K562 (cell line): ENCODE measurements around the gene CLIP2. TPM values are rescaled to one million over a fixed set of nuclear protein-coding genes. Genes with fewer than 3 reads are reported as not detected.
A peak's percentile ranks its signal among the peaks of the same experiment; 100 is the strongest.

Experiments
- ATAC-seq: fragments of 200-7000 bp; cut with Tn5 transposase; 3 replicates; pipeline ENCODE4 v1.9.1; 2020; ENCODE audit warnings: moderate library complexity
- BruUV-seq: library from RNA; stranded (reverse); fragments of 400-500 nt; replicated peaks from 2 replicates; lab custom pipeline; 2021; lab: Mats Ljungman, UMichigan
- CTCF ChIA-PET: fragments of 300-600 bp; formaldehyde crosslinking; extraction: SDS; loops from one replicate; lab custom pipeline; 2021; ENCODE audit warnings: low intra/inter-chr PET ratio; lab: Yijun Ruan, JAX
- POLR2A ChIA-PET: fragments of 300-600, 350-650 bp; sonication (Branson Sonifier 250); formaldehyde crosslinking; extraction: SDS; loops from one replicate; lab custom pipeline; 2021; ENCODE audit warnings: antibody characterized with exemption, inconsistent platforms; lab: Yijun Ruan, JAX
- DNase-seq, 4 experiments: peaks; one replicate each; pipeline versions ENCODE4 v3.0.0 to v3.0.0-alpha.2; 2011 to 2018; ENCODE audit warnings: low spot score in 3 of 4, mixed read lengths in 3 of 4; ENCODE audit errors: extremely low read depth in 1 of 4
- FAIRE-seq: peaks from 2 replicates; lab custom pipeline; 2011; peaks lifted over from hg19 to GRCh38; lab: Jason Lieb, UNC
- H2AFZ ChIP-seq: 2 replicates; pipeline ENCODE4 v1.6.0; 2011; ENCODE audit warnings: low read depth, low read length, control low read depth, inconsistent platforms
- H3K27ac ChIP-seq: fragments of 200-600 bp; 3 replicates; pipeline ENCODE4 v1.8.0; 2011; ENCODE audit warnings: low read depth, mild to moderate bottlenecking, control low read depth, inconsistent platforms, low read length, moderate library complexity, mixed read lengths; ENCODE audit errors: extremely low read depth
- H3K27me3 ChIP-seq, 2 experiments: fragments of 300-600 bp in 1 of 2; 2 replicates in 1 of 2; 3 replicates in 1 of 2; pipeline versions ENCODE4 v1.6.0 to v1.8.0; 2011; ENCODE audit warnings: inconsistent platforms in 2 of 2, low read length in 2 of 2, mild to moderate bottlenecking in 1 of 2, mixed read lengths in 1 of 2, moderate library complexity in 1 of 2; ENCODE audit not compliant: control insufficient read depth in 2 of 2, insufficient read depth in 2 of 2
- H3K36me3 ChIP-seq: fragments of 300-600 bp; 3 replicates; pipeline ENCODE4 v1.8.0; 2011; ENCODE audit warnings: mild to moderate bottlenecking, low read length, inconsistent platforms; ENCODE audit not compliant: control insufficient read depth, insufficient read depth
- H3K4me1 ChIP-seq, 2 experiments: fragments of 200-600 bp in 1 of 2; replicated peaks in 1 of 2; 2 replicates in 1 of 2; 3 replicates in 1 of 2; pipeline versions ENCODE4 v1.5.1 to v1.8.0; 2011; ENCODE audit warnings: inconsistent platforms in 2 of 2, low read length in 2 of 2, mild to moderate bottlenecking in 1 of 2, mixed read lengths in 1 of 2, moderate library complexity in 1 of 2; ENCODE audit not compliant: control insufficient read depth in 2 of 2, insufficient read depth in 2 of 2
- H3K4me2 ChIP-seq: 2 replicates; pipeline ENCODE4 v1.6.1; 2011; ENCODE audit warnings: low read length, control low read depth, inconsistent platforms, mixed read lengths; ENCODE audit not compliant: insufficient read depth
- H3K4me3 ChIP-seq: fragments of 200-600 bp; sonication (generic), shearing (Covaris generic); 2 replicates; pipeline ENCODE4 v1.5.1; 2016; ENCODE audit warnings: control low read depth, inconsistent platforms
- H3K79me2 ChIP-seq: fragments of 200-600 bp; 3 replicates; pipeline ENCODE4 v1.8.0; 2011; ENCODE audit warnings: low read length, inconsistent platforms; ENCODE audit not compliant: control insufficient read depth, insufficient read depth
- H3K9ac ChIP-seq, 2 experiments: 2 replicates each; pipeline versions ENCODE4 v1.6.0 to v1.6.1; 2011; ENCODE audit warnings: low read depth in 2 of 2, low read length in 2 of 2, control low read depth in 1 of 2, inconsistent platforms in 1 of 2, mild to moderate bottlenecking in 1 of 2, mixed read lengths in 1 of 2; ENCODE audit not compliant: insufficient read depth in 1 of 2
- H3K9me1 ChIP-seq: one replicate; pipeline ENCODE4 v1.6.0; 2011; ENCODE audit warnings: inconsistent platforms, mild to moderate bottlenecking, low read length, moderate library complexity; ENCODE audit not compliant: control insufficient read depth, insufficient read depth
- H3K9me3 ChIP-seq: replicated peaks from 2 replicates; pipeline ENCODE4 v1.5.1; 2011; ENCODE audit warnings: low read depth, low read length, inconsistent platforms; ENCODE audit not compliant: control insufficient read depth, insufficient read depth
- H4K20me1 ChIP-seq: replicated peaks from 2 replicates; pipeline ENCODE4 v1.6.1; 2011; ENCODE audit warnings: low read length, inconsistent platforms, mixed read lengths; ENCODE audit not compliant: control insufficient read depth, insufficient read depth
- ARID1B ChIP-seq: fragments of 450-650 bp; IDR thresholded peaks from 2 replicates; pipeline ENCODE4 v1.6.1; 2016; ENCODE audit warnings: antibody characterized with exemption, mild to moderate bottlenecking, inconsistent platforms
- ATF3 ChIP-seq, 2 experiments: fragments of 450-650 bp in 1 of 2; sonication (generic) in 1 of 2; formaldehyde crosslinking in 1 of 2; IDR thresholded peaks in 1 of 2; conservative IDR thresholded peaks in 1 of 2; 2 replicates each; pipeline versions ENCODE4 v1.6.1 to v1.8.1; 2016 to 2023; ENCODE audit warnings: mild to moderate bottlenecking in 2 of 2, moderate library complexity in 2 of 2, inconsistent platforms in 1 of 2, missing genetic modification reagents in 1 of 2
- C11orf30 ChIP-seq: fragments of 450-650 bp; IDR thresholded peaks from 2 replicates; pipeline ENCODE4 v1.6.1; 2016; ENCODE audit warnings: low read depth, mild to moderate bottlenecking
- ETS2 ChIP-seq: IDR thresholded peaks from 2 replicates; pipeline ENCODE4 v1.6.1; 2016; ENCODE audit warnings: borderline replicate concordance, missing genetic modification characterization, mild to moderate bottlenecking, moderate library complexity, missing compliant biosample characterization; ENCODE audit not compliant: poor library complexity, severe bottlenecking
- HCFC1 ChIP-seq: IDR thresholded peaks from 2 replicates; pipeline ENCODE4 v1.6.1; 2012; ENCODE audit warnings: low read depth, low read length, improper control_type of control experiment
- NELFE ChIP-seq: IDR thresholded peaks from 2 replicates; pipeline ENCODE4 v1.6.1; 2011; ENCODE audit warnings: mild to moderate bottlenecking; ENCODE audit not compliant: insufficient read depth, insufficient read length
- NFYB ChIP-seq: IDR thresholded peaks from 2 replicates; pipeline ENCODE4 v1.6.1; 2011; ENCODE audit warnings: mild to moderate bottlenecking, moderate library complexity; ENCODE audit not compliant: insufficient read length; ENCODE audit errors: extremely low read depth
- NR2C2 ChIP-seq, 2 experiments: fragments of 200-800 bp in 1 of 2; sonication (Bioruptor generic) in 1 of 2; sonication (generic) in 1 of 2; formaldehyde crosslinking in 1 of 2; IDR thresholded peaks; 2 replicates each; pipeline versions ENCODE4 v1.6.1 to v1.8.0; 2016 to 2022; ENCODE audit warnings: mild to moderate bottlenecking in 1 of 2, missing compliant biosample characterization in 1 of 2, missing genetic modification characterization in 1 of 2, missing genetic modification reagents in 1 of 2
- PHF20 ChIP-seq: fragments of 450-650 bp; IDR thresholded peaks from 2 replicates; pipeline ENCODE4 v1.6.1; 2018; ENCODE audit not compliant: partially characterized antibody
- PPARD ChIP-seq: fragments of 250-450 bp; sonication (Bioruptor Pico); IDR thresholded peaks from 2 replicates; pipeline ENCODE4 v1.8.0; 2022; ENCODE audit warnings: inconsistent platforms, mild to moderate bottlenecking, moderate library complexity
- TGIF2 ChIP-seq: sonication (generic); formaldehyde crosslinking; IDR thresholded peaks from 2 replicates; pipeline ENCODE4 v1.8.1; 2022; ENCODE audit warnings: mild to moderate bottlenecking, missing genetic modification reagents, moderate library complexity
- ZNF121 ChIP-seq: sonication (generic); formaldehyde crosslinking; conservative IDR thresholded peaks from 2 replicates; pipeline ENCODE4 v1.8.0; 2022; ENCODE audit warnings: missing genetic modification reagents
- ZNF639 ChIP-seq, 2 experiments: fragments of 200-800 bp in 1 of 2; sonication (Bioruptor generic) in 1 of 2; sonication (generic) in 1 of 2; formaldehyde crosslinking in 1 of 2; IDR thresholded peaks in 1 of 2; conservative IDR thresholded peaks in 1 of 2; 2 replicates each; pipeline versions ENCODE4 v1.5.0 to v1.6.1; 2016 to 2020; ENCODE audit warnings: missing compliant biosample characterization in 1 of 2, missing genetic modification characterization in 1 of 2, missing genetic modification reagents in 1 of 2
- ZNF764 ChIP-seq: fragments of 250-450 bp; sonication (Bioruptor Pico); IDR thresholded peaks from 2 replicates; pipeline ENCODE4 v1.4.0; 2020; ENCODE audit warnings: low read depth, mild to moderate bottlenecking, moderate library complexity
- WGBS: fragments of 100-300 bp; shearing (Covaris generic); methylation state at CpG from one replicate; pipeline ENCODE4 v1.1.6; 2016; ENCODE audit warnings: low coverage, mixed read lengths; ENCODE audit not compliant: insufficient coverage; ENCODE audit errors: missing lambda C conversion rate; 5-methylcytosine and 5-hydroxymethylcytosine counted together
- in situ Hi-C: fragments of 300-500 bp; cut with MboI; formaldehyde crosslinking; loops from 4 replicates; pipeline ENCODE4 v1.15.0; 2018; ENCODE audit warnings: inconsistent platforms, mixed read lengths
- intact Hi-C: fragments of 100-400 bp; cut with micrococcal nuclease; formaldehyde crosslinking; loops from 2 replicates; pipeline ENCODE4 v1.14.2; 2022
- polyA plus RNA-seq, 8 experiments: library from polyadenylated mRNA; depleted of rRNA in 4 of 8; stranded (reverse) in 5 of 8; unstranded in 3 of 8; fragments of >200 nt; fragmentation: Nextera tagmentation in 2 of 8; fragmentation: Illumina TruSeq in 1 of 8; extraction: Ambion mirVana in 2 of 8; extraction: Trizol in 1 of 8; gene quantifications; 2 replicates each; pipeline versions ENCODE4 v1.2.1 to v1.2.3, GENCODE V29; 2011 to 2014; ENCODE audit warnings: inconsistent platforms in 1 of 8, missing spikeins in 1 of 8
- total RNA-seq, 7 experiments: library from RNA; depleted of rRNA in 6 of 7; stranded (reverse); fragments of >200 nt in 6 of 7; fragmentation: Illumina TruSeq in 2 of 7; extraction: Trizol in 2 of 7; gene quantifications; 2 replicates each; pipeline versions ENCODE4 v1.2.1 to v1.2.3, GENCODE V29; 2011 to 2021; ENCODE audit warnings: low replicate concordance in 1 of 7
- TF ChIP-seq, protein P1 (sequence below): sonication (generic); formaldehyde crosslinking; IDR thresholded peaks from 2 replicates; pipeline ENCODE4 v1.9.0; 2022; ENCODE audit warnings: mild to moderate bottlenecking, missing genetic modification reagents
- TF ChIP-seq, protein P2 (sequence below): fragments of 450-650 bp; IDR thresholded peaks from 2 replicates; pipeline ENCODE4 v1.6.1; 2017; ENCODE audit warnings: antibody characterized with exemption

CLIP2 gene
- total and polyA plus RNA-seq, 9 of the 15 experiments (the other 6 are each of a cell fraction or from before 2014, with no cell fraction given): 0.07 to 5.4 (median 2.1) TPM

DNA sequence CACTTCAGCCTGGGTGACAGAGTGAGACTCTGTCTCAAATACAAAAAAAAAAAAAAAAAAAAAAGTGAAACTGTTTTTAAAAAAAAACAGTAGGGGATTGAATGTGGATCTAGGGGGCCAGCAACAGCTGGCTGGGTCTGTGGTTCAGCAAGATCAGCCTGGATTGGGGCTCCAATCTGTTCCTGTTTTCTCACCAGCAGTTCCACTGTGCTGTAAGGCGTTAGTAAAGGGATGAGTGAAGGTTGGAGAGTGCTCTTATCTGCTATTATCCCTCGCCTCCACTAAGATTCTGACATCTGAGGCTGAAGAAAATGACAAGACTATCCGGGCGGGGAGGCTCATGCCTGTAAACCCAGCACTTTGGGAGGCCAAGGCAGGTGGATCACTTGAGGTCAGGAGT lies 122.8 kb downstream of the CLIP2 start (continued):
- no peak for TF ChIP-seq ZNF764 (CRISPR knock-in tag)
- TF ChIP-seq, protein P1, sequence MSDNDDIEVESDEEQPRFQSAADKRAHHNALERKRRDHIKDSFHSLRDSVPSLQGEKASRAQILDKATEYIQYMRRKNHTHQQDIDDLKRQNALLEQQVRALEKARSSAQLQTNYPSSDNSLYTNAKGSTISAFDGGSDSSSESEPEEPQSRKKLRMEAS (CRISPR knock-in tag): no peak
- TF ChIP-seq, all 486 proteins: peak for 6

DNA sequence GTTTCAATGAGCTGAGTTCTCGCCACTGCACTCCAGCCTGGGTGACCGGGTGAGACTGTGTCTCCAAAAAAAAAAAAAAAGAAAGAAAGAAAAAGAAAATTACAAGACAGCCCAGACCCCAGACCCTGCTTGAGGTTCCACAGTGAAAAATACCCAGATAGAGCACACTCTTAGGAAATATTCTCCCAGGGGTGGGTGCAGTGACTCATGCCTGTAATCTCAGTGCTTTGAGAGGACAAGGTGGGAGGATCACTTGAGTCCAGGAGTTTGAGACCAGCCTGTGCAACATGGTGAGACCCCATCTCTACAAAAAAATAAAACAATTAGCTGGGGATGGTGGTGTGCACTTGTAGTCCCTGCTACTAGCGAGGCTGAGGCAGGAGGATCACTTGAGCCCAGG lies 123.4 kb downstream of the CLIP2 start:
- Histone ChIP-seq H3K4me3 (no peak overlapping the region), H4K20me1 (no peaks in the 10 kb centered on the region), H3K9me1 (no peaks in the 10 kb centered on the region), H2AFZ (no peak overlapping the region), H3K9ac (no peak overlapping the region), H3K4me1 (peaks cover 0 to 5% of the 10 kb centered on the region in 2 experiments; a peak in 1 of 5 replicates), H3K27me3 (no peaks in the 10 kb centered on the region), H3K9me3 (no peaks in the 10 kb centered on the region), H3K79me2 (no peaks in the 10 kb centered on the region), H3K36me3 (no peaks in the 10 kb centered on the region), H3K27ac (no peak overlapping the region), H3K4me2 (no peak overlapping the region)
- ATAC-seq: peak; percentile 45
- intact Hi-C loops (no loop called here), in situ Hi-C loops (loop anchor here (25.0 kb wide), 1 partner anchor 625 kb away; no protein-coding TSS in a partner anchor)
- POLR2A ChIA-PET: no interaction called here
- no peak for FAIRE-seq
- peak; percentile 13 to 45 (median 28) for DNase-seq
- WGBS: 38% methylated on average over 3 of the region's 3 CpGs
- CTCF ChIA-PET: no interaction called here
- BruUV-seq: no TSS peak
- TF ChIP-seq NR2C2 (CRISPR knock-in tag; IDR thresholded peaks at IDR 0.05): no peak
- no peak for TF ChIP-seq NR2C2 (tag; IDR thresholded peaks at IDR 0.05)
- TF ChIP-seq ZNF121: no peak
- no peak for TF ChIP-seq ZNF639 (CRISPR knock-in tag; conservative IDR thresholded peaks at IDR 0.05 in 1 of 2, IDR thresholded peaks at IDR 0.05 in 1 of 2)
- no peak for TF ChIP-seq TGIF2 (CRISPR knock-in tag)
- no peak for TF ChIP-seq PPARD
- TF ChIP-seq, protein P2, sequence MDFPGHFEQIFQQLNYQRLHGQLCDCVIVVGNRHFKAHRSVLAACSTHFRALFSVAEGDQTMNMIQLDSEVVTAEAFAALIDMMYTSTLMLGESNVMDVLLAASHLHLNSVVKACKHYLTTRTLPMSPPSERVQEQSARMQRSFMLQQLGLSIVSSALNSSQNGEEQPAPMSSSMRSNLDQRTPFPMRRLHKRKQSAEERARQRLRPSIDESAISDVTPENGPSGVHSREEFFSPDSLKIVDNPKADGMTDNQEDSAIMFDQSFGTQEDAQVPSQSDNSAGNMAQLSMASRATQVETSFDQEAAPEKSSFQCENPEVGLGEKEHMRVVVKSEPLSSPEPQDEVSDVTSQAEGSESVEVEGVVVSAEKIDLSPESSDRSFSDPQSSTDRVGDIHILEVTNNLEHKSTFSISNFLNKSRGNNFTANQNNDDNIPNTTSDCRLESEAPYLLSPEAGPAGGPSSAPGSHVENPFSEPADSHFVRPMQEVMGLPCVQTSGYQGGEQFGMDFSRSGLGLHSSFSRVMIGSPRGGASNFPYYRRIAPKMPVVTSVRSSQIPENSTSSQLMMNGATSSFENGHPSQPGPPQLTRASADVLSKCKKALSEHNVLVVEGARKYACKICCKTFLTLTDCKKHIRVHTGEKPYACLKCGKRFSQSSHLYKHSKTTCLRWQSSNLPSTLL: no peak
- TF ChIP-seq NFYB: no peak
- TF ChIP-seq C11orf30: no peak
- TF ChIP-seq HCFC1: no peak
- TF ChIP-seq NELFE: no peak
- peak; percentile 46; the same call in 1 of the 2 replicates for TF ChIP-seq ARID1B
- peak; percentile 80 for TF ChIP-seq ATF3 (IDR thresholded peaks at IDR 0.05)
- no peak for TF ChIP-seq ATF3 (CRISPR knock-in tag; conservative IDR thresholded peaks at IDR 0.05)
- TF ChIP-seq PHF20: no peak
- TF ChIP-seq ETS2: no peak
